ENCODE data around the gene RHBDF1. TPM values are rescaled to one million over a fixed set of nuclear protein-coding genes. Genes with fewer than 3 reads are reported as not detected.

Gene RHBDF1
- total RNA-seq, 1 experiment from 2014 or later: 60.8 TPM

GRCh38 chr16:45454-45853 lies 27.0 kb downstream of the RHBDF1 start:
- TF ChIP-seq ZNF121 (CRISPR knock-in tag; IDR thresholded peaks at IDR 0.05) (no peak), GABPB1 (CRISPR knock-in tag; IDR thresholded peaks at IDR 0.05) (peak; percentile 38; the same call in 1 of the 2 replicates)
- ChIA-PET CTCF (no interaction called here), POLR2A (no interaction called here)
- ATAC-seq: no peak
- peaks cover 25% of the 10 kb centered on the region for H3K9me3 Mint-ChIP-seq
- DNase-seq (ENCODE audit: low spot score): no peak
- H3K4me1 Mint-ChIP-seq: no peaks in the 10 kb centered on the region
- no peaks in the 10 kb centered on the region for H3K27me3 Mint-ChIP-seq (ENCODE audit: low read depth)
- H3K36me3 Mint-ChIP-seq: peaks cover 77% of the 10 kb centered on the region
- H3K4me3 Mint-ChIP-seq: no peak overlapping the region
- no peak overlapping the region for H3K27ac Mint-ChIP-seq

DNA sequence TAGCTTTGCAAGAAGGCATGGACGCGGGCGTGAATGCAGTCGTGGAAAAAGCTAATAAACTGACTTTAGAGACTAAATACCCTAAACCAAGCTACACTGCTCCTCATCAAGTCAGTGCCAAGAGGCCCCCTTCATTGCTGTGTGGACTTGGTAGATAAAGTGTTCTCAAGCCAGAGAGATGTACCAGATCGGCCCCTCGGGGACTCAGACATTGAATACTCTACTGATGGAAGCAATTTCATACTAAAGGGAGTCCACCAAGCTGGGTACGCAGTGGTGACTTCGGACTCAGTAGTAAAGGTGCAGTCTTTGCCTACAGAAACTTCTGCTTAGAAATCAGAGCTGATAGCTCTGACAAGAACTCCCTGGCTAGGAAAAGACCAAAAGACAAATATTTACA lies 27.8 kb downstream of the RHBDF1 start:
- POLR2A ChIA-PET: no interaction called here
- DNase-seq (ENCODE audit: low spot score): no peak

DNA sequence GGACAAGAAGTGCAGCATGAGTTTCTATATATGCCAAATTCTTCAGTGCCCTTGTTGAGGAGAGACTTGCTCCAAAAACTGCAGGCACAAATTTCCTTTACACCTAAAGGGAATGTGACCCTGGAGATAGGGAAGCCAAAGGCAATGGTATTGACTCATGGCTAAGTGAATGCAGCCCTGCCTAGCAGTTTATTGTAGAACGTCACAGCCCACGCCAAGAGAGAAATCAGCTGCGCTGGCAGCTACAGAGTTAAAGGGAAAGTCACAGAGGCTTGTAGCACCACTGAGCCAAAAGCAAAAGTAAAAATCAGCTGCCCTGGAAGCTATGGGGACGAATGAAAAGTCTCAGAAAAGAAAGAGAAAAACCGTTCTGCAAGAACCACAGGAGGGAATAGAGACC lies 29.1 kb downstream of the RHBDF1 start:
- POLR2A ChIA-PET: no interaction called here
- CTCF ChIA-PET: interaction anchor here (1.5 kb wide), 1 partner anchor 64 kb away, joined by 3 read pairs; no protein-coding TSS in a partner anchor
- H3K9me3 Mint-ChIP-seq: peaks cover 25% of the 10 kb centered on the region
- no peak overlapping the region for H3K4me3 Mint-ChIP-seq
- DNase-seq (ENCODE audit: low spot score) (no peak), ATAC-seq (no peak)
- no peak overlapping the region for H3K27ac Mint-ChIP-seq
- no peaks in the 10 kb centered on the region for H3K27me3 Mint-ChIP-seq (ENCODE audit: low read depth)
- peaks cover 71% of the 10 kb centered on the region for H3K36me3 Mint-ChIP-seq
- no peaks in the 10 kb centered on the region; the same call in 1 of the 2 replicates for H3K4me1 Mint-ChIP-seq
- no peak for TF ChIP-seq TCF7 (CRISPR knock-in tag; IDR thresholded peaks at IDR 0.05; ENCODE audit: low read depth)
- TF ChIP-seq ZNF423 (CRISPR knock-in tag; IDR thresholded peaks at IDR 0.05): no peak
- TF ChIP-seq RORB (CRISPR knock-in tag; IDR thresholded peaks at IDR 0.05): no peak
- TF ChIP-seq ATF2 (CRISPR knock-in tag; IDR thresholded peaks at IDR 0.05; ENCODE audit: borderline replicate concordance, low read depth): no peak
- TF ChIP-seq ZNF671 (CRISPR knock-in tag; IDR thresholded peaks at IDR 0.05): no peak
- TF ChIP-seq MAX (CRISPR knock-in tag; IDR thresholded peaks at IDR 0.05): no peak
- TF ChIP-seq ERG (CRISPR knock-in tag; IDR thresholded peaks at IDR 0.05): no peak
- no peak for TF ChIP-seq MLX (CRISPR knock-in tag; IDR thresholded peaks at IDR 0.05)
- TF ChIP-seq KAT7 (CRISPR knock-in tag; IDR thresholded peaks at IDR 0.05; ENCODE audit: borderline replicate concordance): no peak
- no peak for TF ChIP-seq ZNF416 (CRISPR knock-in tag; IDR thresholded peaks at IDR 0.05)
- TF ChIP-seq, protein P1, sequence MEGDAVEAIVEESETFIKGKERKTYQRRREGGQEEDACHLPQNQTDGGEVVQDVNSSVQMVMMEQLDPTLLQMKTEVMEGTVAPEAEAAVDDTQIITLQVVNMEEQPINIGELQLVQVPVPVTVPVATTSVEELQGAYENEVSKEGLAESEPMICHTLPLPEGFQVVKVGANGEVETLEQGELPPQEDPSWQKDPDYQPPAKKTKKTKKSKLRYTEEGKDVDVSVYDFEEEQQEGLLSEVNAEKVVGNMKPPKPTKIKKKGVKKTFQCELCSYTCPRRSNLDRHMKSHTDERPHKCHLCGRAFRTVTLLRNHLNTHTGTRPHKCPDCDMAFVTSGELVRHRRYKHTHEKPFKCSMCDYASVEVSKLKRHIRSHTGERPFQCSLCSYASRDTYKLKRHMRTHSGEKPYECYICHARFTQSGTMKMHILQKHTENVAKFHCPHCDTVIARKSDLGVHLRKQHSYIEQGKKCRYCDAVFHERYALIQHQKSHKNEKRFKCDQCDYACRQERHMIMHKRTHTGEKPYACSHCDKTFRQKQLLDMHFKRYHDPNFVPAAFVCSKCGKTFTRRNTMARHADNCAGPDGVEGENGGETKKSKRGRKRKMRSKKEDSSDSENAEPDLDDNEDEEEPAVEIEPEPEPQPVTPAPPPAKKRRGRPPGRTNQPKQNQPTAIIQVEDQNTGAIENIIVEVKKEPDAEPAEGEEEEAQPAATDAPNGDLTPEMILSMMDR (IDR thresholded peaks at IDR 0.05): no peak

More for the DNA sequence above, 27.8 kb downstream of the RHBDF1 start:
- no peaks in the 10 kb centered on the region for H3K4me1 Mint-ChIP-seq
- no peak for ATAC-seq
- H3K27ac Mint-ChIP-seq: no peak overlapping the region
- TF ChIP-seq, protein P1 (IDR thresholded peaks at IDR 0.05): no peak
- TF ChIP-seq ZNF263 (CRISPR knock-in tag; IDR thresholded peaks at IDR 0.05; ENCODE audit: low read depth) (no peak), JAZF1 (CRISPR knock-in tag; IDR thresholded peaks at IDR 0.05) (no peak), JUN (CRISPR knock-in tag; IDR thresholded peaks at IDR 0.05) (no peak)
- TF ChIP-seq, protein P2, sequence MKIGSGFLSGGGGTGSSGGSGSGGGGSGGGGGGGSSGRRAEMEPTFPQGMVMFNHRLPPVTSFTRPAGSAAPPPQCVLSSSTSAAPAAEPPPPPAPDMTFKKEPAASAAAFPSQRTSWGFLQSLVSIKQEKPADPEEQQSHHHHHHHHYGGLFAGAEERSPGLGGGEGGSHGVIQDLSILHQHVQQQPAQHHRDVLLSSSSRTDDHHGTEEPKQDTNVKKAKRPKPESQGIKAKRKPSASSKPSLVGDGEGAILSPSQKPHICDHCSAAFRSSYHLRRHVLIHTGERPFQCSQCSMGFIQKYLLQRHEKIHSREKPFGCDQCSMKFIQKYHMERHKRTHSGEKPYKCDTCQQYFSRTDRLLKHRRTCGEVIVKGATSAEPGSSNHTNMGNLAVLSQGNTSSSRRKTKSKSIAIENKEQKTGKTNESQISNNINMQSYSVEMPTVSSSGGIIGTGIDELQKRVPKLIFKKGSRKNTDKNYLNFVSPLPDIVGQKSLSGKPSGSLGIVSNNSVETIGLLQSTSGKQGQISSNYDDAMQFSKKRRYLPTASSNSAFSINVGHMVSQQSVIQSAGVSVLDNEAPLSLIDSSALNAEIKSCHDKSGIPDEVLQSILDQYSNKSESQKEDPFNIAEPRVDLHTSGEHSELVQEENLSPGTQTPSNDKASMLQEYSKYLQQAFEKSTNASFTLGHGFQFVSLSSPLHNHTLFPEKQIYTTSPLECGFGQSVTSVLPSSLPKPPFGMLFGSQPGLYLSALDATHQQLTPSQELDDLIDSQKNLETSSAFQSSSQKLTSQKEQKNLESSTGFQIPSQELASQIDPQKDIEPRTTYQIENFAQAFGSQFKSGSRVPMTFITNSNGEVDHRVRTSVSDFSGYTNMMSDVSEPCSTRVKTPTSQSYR (CRISPR knock-in tag; IDR thresholded peaks at IDR 0.05): no peak
- TF ChIP-seq, protein P3, sequence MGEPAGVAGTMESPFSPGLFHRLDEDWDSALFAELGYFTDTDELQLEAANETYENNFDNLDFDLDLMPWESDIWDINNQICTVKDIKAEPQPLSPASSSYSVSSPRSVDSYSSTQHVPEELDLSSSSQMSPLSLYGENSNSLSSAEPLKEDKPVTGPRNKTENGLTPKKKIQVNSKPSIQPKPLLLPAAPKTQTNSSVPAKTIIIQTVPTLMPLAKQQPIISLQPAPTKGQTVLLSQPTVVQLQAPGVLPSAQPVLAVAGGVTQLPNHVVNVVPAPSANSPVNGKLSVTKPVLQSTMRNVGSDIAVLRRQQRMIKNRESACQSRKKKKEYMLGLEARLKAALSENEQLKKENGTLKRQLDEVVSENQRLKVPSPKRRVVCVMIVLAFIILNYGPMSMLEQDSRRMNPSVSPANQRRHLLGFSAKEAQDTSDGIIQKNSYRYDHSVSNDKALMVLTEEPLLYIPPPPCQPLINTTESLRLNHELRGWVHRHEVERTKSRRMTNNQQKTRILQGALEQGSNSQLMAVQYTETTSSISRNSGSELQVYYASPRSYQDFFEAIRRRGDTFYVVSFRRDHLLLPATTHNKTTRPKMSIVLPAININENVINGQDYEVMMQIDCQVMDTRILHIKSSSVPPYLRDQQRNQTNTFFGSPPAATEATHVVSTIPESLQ (CRISPR knock-in tag; IDR thresholded peaks at IDR 0.05): no peak
- CTCF ChIA-PET: interaction anchor here (1.5 kb wide), 1 partner anchor 62 kb away, joined by 3 read pairs; no protein-coding TSS in a partner anchor
- H3K4me3 Mint-ChIP-seq: no peak overlapping the region
- peaks cover 25% of the 10 kb centered on the region for H3K9me3 Mint-ChIP-seq
- no peaks in the 10 kb centered on the region for H3K27me3 Mint-ChIP-seq (ENCODE audit: low read depth)
- peaks cover 73% of the 10 kb centered on the region for H3K36me3 Mint-ChIP-seq

All from WTC11 (cell line).